Suprapubic skin (tissue), 3 donors: Measurements from ENCODE around the gene TCP11.

Experiments used
- EP300 ChIP-seq: sonication (generic); formaldehyde crosslinking; IDR thresholded peaks from one replicate; pipeline ENCODE4 v1.6.1; 2017; ENCODE audit warnings: antibody characterized with exemption
- POLR2A ChIP-seq, 2 donors: fragments of 450-650 bp; IDR thresholded peaks; one replicate each; pipeline ENCODE4 v1.6.1; 2017; ENCODE audit warnings: antibody characterized with exemption in 2 of 2, mild to moderate bottlenecking in 2 of 2, moderate library complexity in 2 of 2
- TF ChIP-seq, protein P1 (sequence below), 2 donors: fragments of 200-600 bp in 1 of 2; fragments of 450-650 bp in 1 of 2; sonication (generic) in 1 of 2; IDR thresholded peaks; one replicate each; pipeline ENCODE4 v1.5.1; 2016 to 2019; ENCODE audit warnings: antibody characterized with exemption in 2 of 2, mild to moderate bottlenecking in 1 of 2, moderate library complexity in 1 of 2

DNA sequence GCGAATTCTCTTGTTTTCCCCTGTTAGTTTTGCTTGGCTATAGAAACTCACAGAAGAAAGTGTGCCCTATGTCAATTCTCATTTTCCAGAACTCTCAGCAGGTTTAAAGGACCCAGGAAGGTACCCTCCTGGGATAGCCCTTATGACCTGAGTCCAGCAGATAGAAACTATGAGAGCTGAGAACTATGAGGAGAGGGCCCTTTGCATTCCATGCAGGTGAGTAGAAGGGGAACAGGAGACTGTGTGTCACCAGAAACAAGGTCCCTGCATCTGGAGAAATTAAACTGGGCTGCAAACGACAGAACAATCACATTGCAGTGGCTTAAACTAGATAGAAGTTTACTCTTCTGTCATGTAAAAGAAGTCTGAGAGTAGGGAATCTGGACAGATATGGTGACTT, 36.9 kb upstream of the TCP11 start:
- TF ChIP-seq, protein P1, sequence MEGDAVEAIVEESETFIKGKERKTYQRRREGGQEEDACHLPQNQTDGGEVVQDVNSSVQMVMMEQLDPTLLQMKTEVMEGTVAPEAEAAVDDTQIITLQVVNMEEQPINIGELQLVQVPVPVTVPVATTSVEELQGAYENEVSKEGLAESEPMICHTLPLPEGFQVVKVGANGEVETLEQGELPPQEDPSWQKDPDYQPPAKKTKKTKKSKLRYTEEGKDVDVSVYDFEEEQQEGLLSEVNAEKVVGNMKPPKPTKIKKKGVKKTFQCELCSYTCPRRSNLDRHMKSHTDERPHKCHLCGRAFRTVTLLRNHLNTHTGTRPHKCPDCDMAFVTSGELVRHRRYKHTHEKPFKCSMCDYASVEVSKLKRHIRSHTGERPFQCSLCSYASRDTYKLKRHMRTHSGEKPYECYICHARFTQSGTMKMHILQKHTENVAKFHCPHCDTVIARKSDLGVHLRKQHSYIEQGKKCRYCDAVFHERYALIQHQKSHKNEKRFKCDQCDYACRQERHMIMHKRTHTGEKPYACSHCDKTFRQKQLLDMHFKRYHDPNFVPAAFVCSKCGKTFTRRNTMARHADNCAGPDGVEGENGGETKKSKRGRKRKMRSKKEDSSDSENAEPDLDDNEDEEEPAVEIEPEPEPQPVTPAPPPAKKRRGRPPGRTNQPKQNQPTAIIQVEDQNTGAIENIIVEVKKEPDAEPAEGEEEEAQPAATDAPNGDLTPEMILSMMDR (IDR thresholded peaks at IDR 0.05), result no peak
- TF ChIP-seq POLR2A (IDR thresholded peaks at IDR 0.05), result no peak
- no peak for TF ChIP-seq EP300
